MM.1S (cell line): ENCODE measurements around the gene HSD17B7.

Experiments
- DNase-seq: peaks from one replicate; pipeline ENCODE4 v3.0.0-alpha.2; 2015
- H2AFZ ChIP-seq: fragments of 300-600 bp; sonication (generic); 2 replicates; pipeline ENCODE4 v1.6.0; 2016; ENCODE audit warnings: antibody characterized with exemption, low read length
- H3F3A ChIP-seq: fragments of 300-600 bp; sonication (generic); 2 replicates; pipeline ENCODE4 v1.6.1; 2016; ENCODE audit warnings: mild to moderate bottlenecking, antibody characterized with exemption, low read length, moderate library complexity, mixed read lengths; ENCODE audit not compliant: insufficient read depth
- H3K27ac ChIP-seq: fragments of 300-600 bp; sonication (generic); 2 replicates; pipeline ENCODE4 v1.5.1; 2016; ENCODE audit warnings: mild to moderate bottlenecking, low read length
- H3K27me3 ChIP-seq: fragments of 300-600 bp; sonication (generic); replicated peaks from 2 replicates; pipeline ENCODE4 v1.6.0; 2016; ENCODE audit warnings: low read length; ENCODE audit not compliant: insufficient read depth
- H3K36me3 ChIP-seq: fragments of 300-600 bp; sonication (generic); replicated peaks from 2 replicates; pipeline ENCODE4 v1.6.1; 2016; ENCODE audit warnings: mild to moderate bottlenecking, low read length, mixed read lengths; ENCODE audit not compliant: insufficient read depth
- H3K4me1 ChIP-seq: fragments of 300-600 bp; sonication (generic); 2 replicates; pipeline ENCODE4 v1.6.1; 2016; ENCODE audit warnings: low read length, mixed read lengths
- H3K4me2 ChIP-seq: fragments of 300-600 bp; sonication (generic); 2 replicates; pipeline ENCODE4 v1.6.0; 2016; ENCODE audit warnings: low read depth, low read length
- H3K4me3 ChIP-seq: fragments of 300-600 bp; sonication (generic); 2 replicates; pipeline ENCODE4 v1.5.1; 2016; ENCODE audit warnings: low read length, mixed read lengths
- H3K79me2 ChIP-seq: fragments of 300-600 bp; sonication (generic); 2 replicates; pipeline ENCODE4 v1.6.1; 2016; ENCODE audit warnings: mixed run types, low read length, mixed read lengths
- H3K9ac ChIP-seq: fragments of 300-600 bp; sonication (generic); 2 replicates; pipeline ENCODE4 v1.6.1; 2016; ENCODE audit warnings: low read length, mixed read lengths
- H3K9me2 ChIP-seq: fragments of 300-600 bp; sonication (generic); replicated peaks from 2 replicates; pipeline ENCODE4 v1.6.1; 2016; ENCODE audit warnings: mild to moderate bottlenecking, low read length, mixed read lengths; ENCODE audit not compliant: insufficient read depth
- H3K9me3 ChIP-seq: fragments of 300-600 bp; sonication (generic); replicated peaks from 2 replicates; pipeline ENCODE4 v1.6.1; 2016; ENCODE audit warnings: mild to moderate bottlenecking, low read length, mixed read lengths; ENCODE audit not compliant: insufficient read depth
- H4K20me1 ChIP-seq: fragments of 300-600 bp; sonication (generic); 2 replicates; pipeline ENCODE4 v1.6.1; 2016; ENCODE audit warnings: mild to moderate bottlenecking, low read length, moderate library complexity, mixed read lengths; ENCODE audit not compliant: insufficient read depth
- CTCF ChIP-seq: fragments of 300-600 bp; sonication (generic); IDR thresholded peaks from 2 replicates; pipeline ENCODE4 v1.5.1; 2016; ENCODE audit warnings: antibody characterized with exemption, low read length, mixed read lengths
- EZH2 ChIP-seq: fragments of 300-600 bp; sonication (generic); optimal IDR thresholded peaks from 2 replicates; pipeline ENCODE3; 2017; ENCODE audit warnings: low read depth, mild to moderate bottlenecking, antibody characterized with exemption, low read length, mixed read lengths
- EZH2phosphoT487 ChIP-seq: fragments of 300-600 bp; sonication (generic); IDR thresholded peaks from 2 replicates; pipeline ENCODE4 v1.6.1; 2018; ENCODE audit warnings: antibody characterized with exemption, low read length

HSD17B7 gene

GRCh38 chr1:162854245-162854882, 63.9 kb downstream of the HSD17B7 start:
- no peaks in the 10 kb centered on the region for H3K36me3 ChIP-seq

GRCh38 chr1:162855461-162856150, 65.1 kb downstream of the HSD17B7 start:
- no peaks in the 10 kb centered on the region for H3K9me2 ChIP-seq
- H3K79me2 ChIP-seq: no peaks in the 10 kb centered on the region
- no peak overlapping the region for H3K4me3 ChIP-seq
- no peak overlapping the region for H3K9ac ChIP-seq
- no peaks in the 10 kb centered on the region for H4K20me1 ChIP-seq
- no peak for TF ChIP-seq EZH2phosphoT487
- TF ChIP-seq EZH2: no peak
- no peak for TF ChIP-seq CTCF
- H3K4me1 ChIP-seq: peaks cover 26% of the 10 kb centered on the region; the same call in 1 of the 2 replicates
- H3K4me2 ChIP-seq: no peak overlapping the region
- H3K27me3 ChIP-seq: no peaks in the 10 kb centered on the region
- H3K27ac ChIP-seq: no peak overlapping the region
- peaks cover 10% of the 10 kb centered on the region; the same call in 1 of the 2 replicates for H3F3A ChIP-seq
- no peaks in the 10 kb centered on the region for H3K36me3 ChIP-seq
- no peaks in the 10 kb centered on the region for H3K9me3 ChIP-seq
- H2AFZ ChIP-seq: no peak overlapping the region
- no peak for DNase-seq

More at GRCh38 chr1:162854245-162854882, 63.9 kb downstream of the HSD17B7 start:
- H3K9ac ChIP-seq: no peak overlapping the region
- no peaks in the 10 kb centered on the region for H3K27me3 ChIP-seq
- 0 out of 2 replicates have a peak overlapping the region, but pooled peaks have one; percentile 12 for H2AFZ ChIP-seq
- no peaks in the 10 kb centered on the region for H3K79me2 ChIP-seq
- H3K27ac ChIP-seq: no peak overlapping the region
- H3F3A ChIP-seq: 0 out of 2 replicates have a peak, but pooled peaks cover 3% of the 10 kb centered on the region
- peak; percentile 85 for DNase-seq
- no peak overlapping the region for H3K4me2 ChIP-seq
- TF ChIP-seq CTCF (peak; percentile 93), EZH2 (no peak)
- no peaks in the 10 kb centered on the region for H3K9me3 ChIP-seq
- no peak overlapping the region for H3K4me3 ChIP-seq
- H4K20me1 ChIP-seq: no peaks in the 10 kb centered on the region
- H3K4me1 ChIP-seq: peaks cover 16% of the 10 kb centered on the region; the same call in 1 of the 2 replicates
- H3K9me2 ChIP-seq: no peaks in the 10 kb centered on the region

- H3K9me3 ChIP-seq: no peaks in the 10 kb centered on the region
- H3K27me3 ChIP-seq: no peaks in the 10 kb centered on the region
- H3K27ac ChIP-seq: no peak overlapping the region
- no peaks in the 10 kb centered on the region for H4K20me1 ChIP-seq
- H3K79me2 ChIP-seq: no peaks in the 10 kb centered on the region
- no peak overlapping the region for H3K9ac ChIP-seq
- no peaks in the 10 kb centered on the region for H3K36me3 ChIP-seq
- H2AFZ ChIP-seq: no peak overlapping the region
- no peak overlapping the region for H3K4me2 ChIP-seq
- no peaks in the 10 kb centered on the region for H3K9me2 ChIP-seq
- DNase-seq: peak; percentile 62
- TF ChIP-seq EZH2: no peak
- no peak overlapping the region for H3K4me3 ChIP-seq
- peaks cover 10% of the 10 kb centered on the region; the same call in 1 of the 2 replicates for H3F3A ChIP-seq
- H3K4me1 ChIP-seq: peaks cover 26% of the 10 kb centered on the region; the same call in 1 of the 2 replicates
Observed at GRCh38 chr1:162856260-162856659, 65.8 kb downstream of the HSD17B7 start.
